Measurements from ENCODE around the gene HOXA6. TPM values are rescaled to one million over a fixed set of nuclear protein-coding genes. Genes with fewer than 3 reads are reported as not detected.

The HOXA6 gene
- total and polyA plus RNA-seq, 2 experiments from 2014 or later = not detected

DNA sequence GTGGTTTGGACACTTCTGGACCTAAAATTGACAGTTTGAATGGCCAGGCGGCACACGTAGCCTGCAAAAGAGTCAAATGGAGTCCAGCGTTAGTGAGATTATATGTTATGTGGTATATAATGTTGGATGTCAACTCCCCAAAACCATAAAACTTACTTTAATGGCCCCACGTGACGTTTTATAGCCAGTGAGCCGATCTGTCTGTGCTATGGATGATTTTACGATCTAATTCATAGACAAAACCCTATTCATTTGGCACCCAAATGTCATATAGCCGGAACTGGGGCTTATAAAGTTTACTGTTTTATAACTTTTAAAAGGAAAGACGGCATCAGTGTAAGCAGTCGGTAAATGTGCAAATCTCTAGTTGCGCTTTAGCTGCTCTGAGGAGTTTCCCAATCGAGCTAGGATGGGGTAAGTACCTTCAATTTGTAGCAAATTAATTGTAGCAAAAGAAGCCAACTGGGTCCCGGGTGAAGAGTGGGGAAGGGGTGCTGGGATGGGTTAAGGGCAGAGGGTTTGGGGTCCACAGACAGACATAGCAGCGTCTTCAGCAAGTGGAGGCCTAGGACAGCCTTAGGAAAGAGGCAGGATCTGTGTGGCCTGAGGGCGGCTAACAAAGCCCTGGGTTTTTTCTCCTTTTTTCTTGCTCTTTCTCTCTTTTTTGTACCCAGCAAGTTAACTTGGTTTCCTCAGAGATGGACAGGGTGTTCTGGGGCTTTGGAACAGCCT is 7.3 kb downstream of the HOXA6 start:
- Histone ChIP-seq H3K4me1 (ENCODE audit: low read depth) (peaks cover 4% of the 10 kb centered on the region), H3K9me3 (ENCODE audit: low read depth) (no peaks in the 10 kb centered on the region), H3K4me3 (no peak overlapping the region), H3K36me3 (no peaks in the 10 kb centered on the region), H3K27ac (no peak overlapping the region), H3K27me3 (peaks cover 100% of the 10 kb centered on the region)
- DNase-seq (ENCODE audit: low read depth in 1 of 2, low spot score in 1 of 2) = no peak
- TF ChIP-seq CTCF (IDR thresholded peaks at IDR 0.05; ENCODE audit: low read depth, low read length) = no peak

GRCh38 chr7:27139334-27140125 is 8.0 kb downstream of the HOXA6 start:
- peak overlapping the region; percentile 9 for H3K4me3 ChIP-seq
- peaks cover 4% of the 10 kb centered on the region for H3K4me1 ChIP-seq (ENCODE audit: low read depth)
- no peak overlapping the region for H3K27ac ChIP-seq
- TF ChIP-seq CTCF (IDR thresholded peaks at IDR 0.05; ENCODE audit: low read depth, low read length) = no peak
- H3K27me3 ChIP-seq = peaks cover 100% of the 10 kb centered on the region
- H3K36me3 ChIP-seq = no peaks in the 10 kb centered on the region
- no peak for DNase-seq (ENCODE audit: low read depth in 1 of 2, low spot score in 1 of 2)
- no peaks in the 10 kb centered on the region for H3K9me3 ChIP-seq (ENCODE audit: low read depth)

- no peak for TF ChIP-seq CTCF (IDR thresholded peaks at IDR 0.05; ENCODE audit: low read depth, low read length)
- Histone ChIP-seq H3K9me3 (ENCODE audit: low read depth) (no peaks in the 10 kb centered on the region), H3K27me3 (peaks cover 100% of the 10 kb centered on the region), H3K4me3 (no peak overlapping the region), H3K36me3 (no peaks in the 10 kb centered on the region), H3K27ac (no peak overlapping the region), H3K4me1 (ENCODE audit: low read depth) (peaks cover 4% of the 10 kb centered on the region)
- DNase-seq (ENCODE audit: low read depth in 1 of 2, low spot score in 1 of 2) = no peak
Measured at GRCh38 chr7:27138985-27139333, 8.6 kb downstream of the HOXA6 start.

DNA sequence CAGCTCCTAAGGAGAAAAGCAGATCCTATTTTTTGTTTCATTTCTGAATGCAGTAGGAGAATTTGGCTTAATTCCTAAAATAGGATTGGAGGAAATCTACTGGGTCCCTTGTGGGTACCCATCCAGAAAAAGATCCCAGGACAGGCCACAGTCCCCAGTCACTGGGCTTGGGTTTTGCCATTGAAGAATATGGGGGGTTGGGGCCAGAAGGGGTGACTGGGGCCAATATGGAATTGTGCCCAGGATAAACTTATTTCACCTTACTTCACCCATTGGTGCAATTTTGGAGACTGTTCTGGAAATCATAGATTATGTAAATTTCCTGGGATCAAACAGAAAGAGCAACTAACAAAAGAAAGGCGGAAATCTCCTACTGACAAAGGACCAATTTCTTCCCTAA is 9.1 kb downstream of the HOXA6 start:
- no peak for TF ChIP-seq CTCF (IDR thresholded peaks at IDR 0.05; ENCODE audit: low read depth, low read length)
- Histone ChIP-seq H3K9me3 (ENCODE audit: low read depth) (no peaks in the 10 kb centered on the region), H3K27me3 (peaks cover 100% of the 10 kb centered on the region), H3K36me3 (no peaks in the 10 kb centered on the region), H3K27ac (no peak overlapping the region), H3K4me1 (ENCODE audit: low read depth) (peaks cover 4% of the 10 kb centered on the region), H3K4me3 (no peak overlapping the region)
- DNase-seq (ENCODE audit: low read depth in 1 of 2, low spot score in 1 of 2) = no peak

GRCh38 chr7:27137640-27138315 is 9.8 kb downstream of the HOXA6 start:
- no peak for TF ChIP-seq CTCF (IDR thresholded peaks at IDR 0.05; ENCODE audit: low read depth, low read length)
- Histone ChIP-seq H3K27ac (no peak overlapping the region), H3K27me3 (peaks cover 100% of the 10 kb centered on the region), H3K4me3 (no peak overlapping the region), H3K9me3 (ENCODE audit: low read depth) (no peaks in the 10 kb centered on the region), H3K4me1 (ENCODE audit: low read depth) (peaks cover 4% of the 10 kb centered on the region), H3K36me3 (no peaks in the 10 kb centered on the region)
- no peak for DNase-seq (ENCODE audit: low read depth in 1 of 2, low spot score in 1 of 2)

Data from cardiac muscle cell (in vitro differentiated cells and primary cell).